Kidney glomerular epithelial cell (primary cell): ENCODE measurements around the gene PHF1.

Experiments
- DNase-seq: peaks from one replicate; lab custom pipeline; 2025; lab: John Stamatoyannopoulos, UW

Gene PHF1

GRCh38 chr6:33418690-33419291, 8.0 kb downstream of the PHF1 start:
- no peak for DNase-seq

GRCh38 chr6:33419580-33420490, 9.0 kb downstream of the PHF1 start, which contains the start of gene SYNGAP1:
TSS of gene SYNGAP1 (plus strand) at chr6:33420065. CDS start at chr6:33420265, 200 bp downstream.
- DNase-seq: no peak

GRCh38 chr6:33420491-33421343, 9.9 kb downstream of the PHF1 start:
- no peak for DNase-seq

- no peak for DNase-seq
Observed at GRCh38 chr6:33421344-33421643, 10.5 kb downstream of the PHF1 start.

GRCh38 chr6:33423777-33424176, 13.0 kb downstream of the PHF1 start:
- no peak for DNase-seq

- DNase-seq: no peak
Observed at GRCh38 chr6:33424855-33425667, 14.2 kb downstream of the PHF1 start.

- DNase-seq: peak; percentile 87
Observed at GRCh38 chr6:33425668-33426577, 15.1 kb downstream of the PHF1 start.

GRCh38 chr6:33426590-33427511, 16.0 kb downstream of the PHF1 start:
- DNase-seq: no peak

GRCh38 chr6:33427585-33428223, 16.9 kb downstream of the PHF1 start:
- no peak for DNase-seq

- peak; percentile 15 for DNase-seq
Observed at GRCh38 chr6:33428224-33428965, 17.6 kb downstream of the PHF1 start.

GRCh38 chr6:33428966-33429749, 18.3 kb downstream of the PHF1 start:
- DNase-seq: no peak

- DNase-seq: no peak
Observed at GRCh38 chr6:33429750-33430052, 18.9 kb downstream of the PHF1 start.

- DNase-seq: no peak
Observed at GRCh38 chr6:33430334-33430733, 19.5 kb downstream of the PHF1 start.

GRCh38 chr6:33430991-33431879, 20.4 kb downstream of the PHF1 start:
- peak; percentile 38 for DNase-seq

GRCh38 chr6:33431880-33432541, 21.2 kb downstream of the PHF1 start:
- no peak for DNase-seq

- DNase-seq: no peak
Observed at GRCh38 chr6:33432546-33432945, 21.7 kb downstream of the PHF1 start.
